Islet of Langerhans (tissue), 1 donor: ENCODE results near the gene LRRC32.

ENCODE experiments used
- FAIRE-seq: peaks from one replicate; lab custom pipeline; 2011; peaks lifted over from hg19 to GRCh38; lab: Jason Lieb, UNC

Gene LRRC32

GRCh38 chr11:76698321-76699043 lies 27.9 kb upstream of the LRRC32 start:
- FAIRE-seq, result no peak

- FAIRE-seq, result no peak
Measured at GRCh38 chr11:76696756-76697155, 26.2 kb upstream of the LRRC32 start.

- no peak for FAIRE-seq
Measured at GRCh38 chr11:76695771-76696170, 25.2 kb upstream of the LRRC32 start.

- no peak for FAIRE-seq
Measured at GRCh38 chr11:76695133-76695532, 24.6 kb upstream of the LRRC32 start.

GRCh38 chr11:76694664-76695063 lies 24.1 kb upstream of the LRRC32 start:
- no peak for FAIRE-seq

GRCh38 chr11:76693806-76694205 lies 23.3 kb upstream of the LRRC32 start:
- no peak for FAIRE-seq

GRCh38 chr11:76692956-76693355 lies 22.4 kb upstream of the LRRC32 start:
- FAIRE-seq, result no peak

- FAIRE-seq, result no peak
Measured at GRCh38 chr11:76691655-76692054, 21.1 kb upstream of the LRRC32 start.

GRCh38 chr11:76690736-76691135 lies 20.2 kb upstream of the LRRC32 start:
- no peak for FAIRE-seq

- FAIRE-seq, result no peak
Measured at GRCh38 chr11:76689313-76690260, 19.0 kb upstream of the LRRC32 start.

GRCh38 chr11:76688146-76688545 lies 17.6 kb upstream of the LRRC32 start:
- no peak for FAIRE-seq

- FAIRE-seq, result no peak
Measured at GRCh38 chr11:76686261-76687079, 15.9 kb upstream of the LRRC32 start.

GRCh38 chr11:76685831-76686230 lies 15.3 kb upstream of the LRRC32 start:
- no peak for FAIRE-seq

GRCh38 chr11:76685237-76685636 lies 14.7 kb upstream of the LRRC32 start:
- FAIRE-seq, result no peak

GRCh38 chr11:76684516-76684915 lies 14.0 kb upstream of the LRRC32 start:
- FAIRE-seq, result no peak

- no peak for FAIRE-seq
Measured at GRCh38 chr11:76683161-76684095, 12.9 kb upstream of the LRRC32 start.

GRCh38 chr11:76682684-76683083 lies 12.1 kb upstream of the LRRC32 start:
- no peak for FAIRE-seq

- no peak for FAIRE-seq
Measured at GRCh38 chr11:76682106-76682505, 11.6 kb upstream of the LRRC32 start.

GRCh38 chr11:76680518-76681425 lies 10.2 kb upstream of the LRRC32 start:
- FAIRE-seq, result no peak

GRCh38 chr11:76678321-76678720 lies 7.8 kb upstream of the LRRC32 start:
- FAIRE-seq, result no peak

- no peak for FAIRE-seq
Measured at GRCh38 chr11:76677458-76677765, 6.9 kb upstream of the LRRC32 start.
